A204.1 (cell line): ENCODE data around the gene PRDM8.
A peak's percentile ranks its signal among the peaks of the same experiment; 100 is the strongest.

Source experiments
- FAIRE-seq: peaks from 2 replicates; lab custom pipeline; 2012; peaks lifted over from hg19 to GRCh38; lab: Jason Lieb, UNC

Gene PRDM8

DNA sequence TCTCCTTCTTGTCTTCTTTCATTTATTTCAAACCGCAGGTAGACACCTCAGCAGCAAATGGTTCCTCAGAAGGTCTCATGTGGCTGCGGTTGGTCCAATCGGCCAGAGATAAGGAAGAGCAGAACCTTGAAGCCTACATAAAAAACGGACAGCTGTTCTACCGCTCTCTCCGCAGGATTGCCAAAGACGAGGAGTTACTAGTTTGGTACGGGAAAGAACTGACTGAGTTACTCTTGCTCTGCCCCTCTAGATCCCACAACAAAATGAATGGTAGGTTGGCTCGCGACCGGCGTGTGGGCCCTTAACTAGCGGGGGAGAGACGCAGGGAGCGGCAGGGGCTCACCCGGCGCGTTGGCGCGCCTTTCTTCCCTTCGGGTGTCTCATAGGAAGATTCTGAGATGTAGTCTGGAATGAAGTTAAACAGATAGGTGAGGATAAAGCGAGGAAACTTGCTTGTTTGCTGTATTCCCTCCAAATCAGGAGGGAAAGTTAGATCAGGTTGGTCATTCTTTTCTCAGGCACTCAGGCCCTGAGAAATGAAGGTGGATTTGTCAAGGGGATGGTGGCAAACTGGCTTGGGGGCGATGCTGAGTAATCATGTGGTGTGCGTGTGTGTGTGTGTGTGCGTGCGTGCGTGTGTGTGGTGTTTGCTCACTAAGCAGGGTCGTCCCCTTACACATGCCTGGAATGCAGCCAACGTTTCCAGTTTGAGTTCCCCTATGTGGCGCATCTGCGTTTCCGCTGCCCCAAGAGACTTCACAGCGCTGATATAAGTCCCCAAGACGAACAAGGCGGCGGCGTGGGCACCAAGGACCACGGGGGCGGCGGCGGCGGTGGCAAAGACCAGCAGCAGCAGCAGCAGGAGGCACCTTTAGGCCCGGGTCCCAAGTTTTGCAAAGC, 4.2 kb downstream of the PRDM8 start:
- no peak for FAIRE-seq

DNA sequence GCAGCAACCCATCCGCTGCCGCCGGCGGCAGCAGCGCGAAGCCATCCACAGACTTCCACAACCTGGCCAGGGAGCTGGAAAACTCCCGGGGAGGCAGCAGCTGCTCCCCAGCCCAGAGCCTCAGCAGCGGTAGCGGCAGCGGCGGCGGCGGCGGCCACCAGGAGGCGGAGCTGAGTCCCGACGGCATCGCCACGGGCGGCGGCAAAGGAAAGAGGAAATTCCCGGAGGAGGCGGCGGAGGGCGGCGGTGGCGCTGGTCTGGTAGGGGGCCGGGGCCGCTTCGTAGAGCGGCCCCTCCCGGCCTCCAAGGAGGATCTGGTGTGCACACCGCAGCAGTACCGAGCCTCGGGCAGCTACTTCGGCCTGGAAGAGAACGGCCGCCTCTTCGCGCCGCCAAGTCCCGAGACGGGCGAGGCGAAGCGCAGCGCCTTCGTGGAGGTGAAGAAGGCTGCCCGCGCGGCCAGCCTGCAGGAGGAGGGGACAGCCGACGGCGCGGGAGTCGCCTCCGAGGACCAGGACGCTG, 4.9 kb downstream of the PRDM8 start:
- no peak for FAIRE-seq

DNA sequence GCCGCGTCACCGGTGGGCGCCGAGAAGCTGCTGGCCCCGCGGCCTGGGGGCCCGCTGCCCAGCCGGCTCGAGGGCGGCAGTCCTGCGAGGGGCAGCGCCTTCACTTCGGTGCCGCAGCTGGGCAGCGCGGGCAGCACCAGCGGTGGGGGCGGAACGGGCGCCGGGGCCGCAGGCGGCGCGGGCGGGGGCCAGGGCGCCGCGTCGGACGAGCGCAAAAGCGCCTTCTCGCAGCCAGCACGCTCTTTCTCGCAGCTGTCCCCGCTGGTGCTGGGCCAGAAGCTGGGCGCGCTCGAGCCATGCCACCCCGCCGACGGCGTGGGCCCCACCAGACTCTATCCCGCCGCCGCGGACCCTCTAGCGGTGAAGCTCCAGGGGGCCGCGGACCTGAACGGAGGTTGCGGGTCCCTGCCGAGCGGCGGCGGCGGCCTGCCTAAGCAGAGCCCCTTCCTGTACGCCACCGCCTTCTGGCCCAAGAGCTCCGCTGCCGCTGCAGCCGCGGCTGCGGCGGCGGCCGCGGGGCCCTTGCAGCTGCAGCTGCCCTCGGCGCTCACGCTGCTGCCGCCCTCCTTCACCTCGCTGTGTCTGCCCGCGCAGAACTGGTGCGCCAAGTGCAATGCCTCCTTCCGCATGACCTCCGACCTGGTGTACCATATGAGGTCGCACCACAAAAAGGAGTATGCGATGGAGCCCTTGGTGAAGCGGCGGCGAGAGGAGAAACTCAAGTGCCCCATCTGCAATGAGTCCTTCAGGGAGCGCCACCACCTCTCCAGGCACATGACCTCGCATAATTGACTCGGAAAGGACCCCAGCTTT, 5.6 kb downstream of the PRDM8 start:
- no peak for FAIRE-seq

DNA sequence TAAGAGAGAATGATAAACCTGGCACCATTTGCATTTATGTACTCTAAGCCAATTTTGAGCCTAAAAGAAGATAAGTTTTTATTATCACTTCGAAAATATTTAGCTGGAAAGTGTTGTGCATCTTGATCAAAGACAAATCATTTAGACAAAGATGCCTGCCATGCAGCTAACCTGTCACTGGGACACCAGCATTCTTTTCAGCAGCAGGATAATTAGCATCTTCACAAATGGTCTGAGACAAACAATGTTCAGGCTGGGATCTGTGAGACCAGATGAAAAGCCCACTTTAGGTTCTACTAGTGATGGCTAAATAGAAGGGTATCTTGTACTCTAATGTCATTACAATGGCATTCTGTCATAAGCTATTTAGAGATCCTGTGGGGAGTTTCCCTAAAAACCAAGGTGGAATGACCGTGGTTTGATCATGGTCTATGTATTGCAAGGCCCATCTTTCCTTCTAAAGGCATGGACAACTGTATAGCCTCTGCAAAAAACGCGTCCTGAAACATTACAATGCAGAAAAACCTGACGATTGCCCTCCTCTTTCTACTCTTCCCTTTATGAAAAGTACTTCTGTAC, 7.2 kb downstream of the PRDM8 start:
- no peak for FAIRE-seq

DNA sequence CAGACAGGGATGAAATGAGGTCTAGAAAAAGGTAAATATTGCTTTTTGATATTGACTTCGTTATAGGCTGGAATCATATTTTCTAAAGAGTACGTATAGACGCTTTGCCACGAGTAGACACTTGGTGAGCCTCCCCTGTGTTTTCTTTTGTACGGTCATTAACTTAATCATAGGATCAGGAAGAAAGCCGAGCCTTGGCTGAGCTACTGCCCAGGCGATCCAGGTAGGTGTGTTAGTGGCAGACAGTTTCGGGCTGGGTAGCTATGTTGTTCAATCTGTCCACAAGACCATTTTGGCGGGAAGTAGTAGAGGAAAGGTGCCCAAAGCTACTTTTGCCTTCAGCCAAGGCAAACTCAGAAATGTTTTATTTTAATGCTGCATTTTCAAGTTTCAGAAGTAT, 8.8 kb downstream of the PRDM8 start:
- FAIRE-seq: no peak

DNA sequence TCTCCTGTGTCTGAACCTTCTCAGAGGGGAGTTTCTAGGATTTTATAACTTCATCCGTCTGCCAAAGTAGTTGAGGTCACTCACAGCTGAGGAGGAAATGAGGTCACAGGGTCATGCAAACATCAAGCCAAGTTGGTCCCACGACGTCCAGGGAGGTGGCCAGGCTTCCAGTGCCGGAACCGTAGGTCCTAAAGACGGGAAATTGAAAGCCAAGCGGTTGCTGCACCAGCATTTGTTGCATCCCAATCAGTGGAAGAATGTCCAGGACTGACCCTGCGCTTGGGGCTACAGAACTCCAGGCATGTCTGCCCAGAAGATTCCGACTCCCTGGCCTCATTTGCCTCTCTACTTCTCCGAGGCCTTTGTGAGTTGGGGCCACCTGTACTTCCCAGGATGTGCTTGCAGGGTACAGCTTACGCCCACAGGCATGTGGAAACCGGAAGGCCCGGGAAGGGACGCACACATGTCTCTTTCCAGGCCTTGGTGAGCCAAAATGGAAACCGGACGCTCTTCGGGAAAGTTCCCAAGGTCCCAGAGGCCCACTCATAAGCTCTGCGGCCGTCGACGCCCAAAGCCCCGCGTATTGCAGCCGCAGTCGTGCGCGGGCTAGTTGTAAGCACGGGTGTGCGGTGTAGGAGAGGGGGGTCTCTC, 9.3 kb downstream of the PRDM8 start:
- FAIRE-seq: no peak

DNA sequence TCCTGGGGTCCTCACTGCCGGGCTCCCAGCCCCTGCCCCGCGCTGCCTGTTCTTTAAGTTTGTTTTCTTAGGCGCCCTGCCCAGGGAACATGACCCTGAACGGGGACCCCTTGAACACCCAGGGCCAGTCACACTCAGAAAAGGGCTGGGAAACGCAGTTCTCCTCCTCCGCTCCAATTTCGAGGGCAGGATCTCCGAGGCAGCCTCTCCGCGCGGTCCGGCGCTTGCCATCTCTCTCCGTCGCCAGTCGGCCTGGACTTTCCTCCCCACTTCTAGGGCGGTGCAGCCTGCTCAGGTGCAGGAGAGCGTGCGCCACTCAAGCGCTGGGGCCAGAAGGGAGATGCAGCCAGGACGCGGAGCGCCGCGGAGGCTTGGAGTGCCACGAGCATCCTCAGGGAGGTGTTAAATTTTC, 9.9 kb downstream of the PRDM8 start:
- FAIRE-seq: no peak

DNA sequence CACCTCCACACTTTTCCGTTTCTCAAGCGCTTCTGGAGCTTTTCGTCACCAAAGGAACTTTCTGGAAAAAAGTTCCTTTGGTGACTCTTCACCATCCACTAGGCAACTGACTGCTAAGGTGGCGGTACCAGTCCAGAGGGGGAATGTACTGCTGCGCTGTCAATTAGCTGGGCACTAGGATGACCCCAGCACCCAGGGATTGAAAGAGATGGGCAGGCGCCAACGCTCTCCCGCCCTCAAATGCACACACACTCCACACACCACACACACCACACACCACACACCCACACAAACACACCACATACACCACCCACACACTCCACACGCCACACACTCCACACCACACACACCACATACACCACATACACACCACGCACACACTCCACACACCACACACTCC, 10.4 kb downstream of the PRDM8 start:
- no peak for FAIRE-seq

DNA sequence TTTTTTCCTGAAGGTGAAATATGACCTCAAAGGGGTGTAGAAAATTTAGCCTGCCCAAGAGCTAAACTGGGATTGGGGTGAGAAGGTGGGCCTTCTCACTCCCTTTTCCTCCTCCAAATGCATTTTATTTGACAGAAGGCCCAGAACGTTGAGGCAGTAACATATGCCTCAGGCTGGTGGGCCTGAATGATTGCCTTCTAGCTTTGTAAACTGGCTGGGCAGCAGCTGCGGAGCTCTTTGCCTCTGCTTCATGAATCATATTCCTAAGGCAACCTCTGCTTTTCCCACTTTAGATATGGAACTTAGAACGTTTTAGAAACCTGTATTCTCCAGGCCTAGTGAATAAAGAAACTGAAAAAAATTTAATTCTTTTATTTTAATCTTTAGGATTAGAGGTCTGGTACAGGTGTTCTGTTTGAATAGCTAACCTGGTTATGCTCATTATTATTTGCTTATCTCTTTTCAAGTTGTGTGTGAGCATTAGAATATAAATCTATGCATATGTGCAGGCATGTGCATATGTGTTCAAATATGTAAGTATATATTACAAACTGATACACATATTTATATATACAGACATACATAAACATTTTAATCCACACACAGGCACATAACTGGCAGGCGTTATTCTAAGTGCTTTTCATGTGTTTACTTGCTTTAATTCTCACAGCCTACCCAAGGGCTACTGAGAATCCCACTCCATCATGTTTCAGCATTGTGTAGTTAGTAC, 11.5 kb downstream of the PRDM8 start:
- no peak for FAIRE-seq

DNA sequence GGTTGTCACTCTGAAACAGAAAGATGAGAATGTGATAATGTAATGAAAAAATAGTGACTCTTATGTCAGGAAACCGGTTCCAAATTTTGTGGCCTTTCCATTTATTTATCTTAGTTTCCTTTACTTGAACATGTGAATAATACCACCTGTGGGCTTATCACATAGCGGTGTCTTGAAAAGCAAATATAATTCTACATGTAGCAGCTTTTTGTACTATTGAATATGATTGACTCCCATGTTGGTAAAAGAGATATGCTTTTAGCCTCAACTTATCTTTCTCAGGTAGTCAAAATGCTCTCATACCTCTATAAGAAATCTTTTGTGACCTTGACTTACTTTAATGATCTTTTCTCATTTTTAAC, 12.0 kb downstream of the PRDM8 start:
- no peak for FAIRE-seq

DNA sequence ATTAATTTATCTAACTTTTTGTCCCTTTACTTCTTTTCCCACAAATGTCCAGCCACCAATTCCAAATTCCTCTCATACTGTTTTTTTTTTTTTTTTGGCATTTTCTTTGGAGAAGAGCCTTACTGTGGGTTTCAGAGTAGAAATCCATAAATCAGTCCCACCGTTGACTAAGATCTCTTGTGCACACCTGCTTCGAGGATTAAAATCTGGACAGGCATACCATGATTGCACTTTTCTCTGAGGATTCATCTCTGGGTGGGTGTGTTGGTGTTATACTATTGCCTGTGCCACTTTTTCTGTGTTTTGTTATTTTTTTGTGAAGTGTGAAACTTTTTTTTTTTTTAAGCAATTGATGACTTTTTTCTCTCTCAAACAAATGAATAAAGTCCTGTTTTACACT, 13.2 kb downstream of the PRDM8 start:
- FAIRE-seq: no peak

DNA sequence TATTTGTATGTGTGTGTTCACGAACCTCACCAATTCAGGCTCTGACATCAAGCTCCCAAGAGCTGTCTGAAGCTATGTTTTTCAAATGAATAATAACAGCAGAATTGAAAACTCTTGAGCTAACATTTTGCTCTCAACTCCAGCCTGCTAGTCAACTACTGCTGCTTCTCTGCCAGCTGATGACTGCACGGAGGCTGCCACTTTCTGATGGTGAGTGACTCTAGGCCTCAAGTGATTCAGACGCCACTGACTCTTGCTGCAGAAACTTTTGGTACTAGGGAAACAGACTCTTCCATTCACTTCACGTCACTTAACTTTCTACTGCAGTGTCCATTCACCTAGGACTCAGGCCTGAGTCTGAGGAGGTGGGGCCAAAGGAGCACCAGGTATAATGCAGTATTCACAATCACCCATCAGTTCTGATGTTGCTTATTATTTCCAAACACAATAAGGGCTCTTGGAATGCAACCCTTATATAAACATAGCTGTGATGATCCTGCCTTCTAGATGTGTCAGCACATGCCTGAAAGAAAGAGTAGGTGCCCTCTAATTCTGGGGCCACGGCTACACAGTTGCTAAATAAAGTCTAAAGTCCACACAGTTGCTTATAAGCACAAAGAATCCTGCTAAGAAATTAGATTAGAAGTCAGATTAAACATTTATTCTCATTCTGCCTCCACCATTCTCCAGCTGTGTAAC, 16.0 kb downstream of the PRDM8 start:
- FAIRE-seq: no peak

DNA sequence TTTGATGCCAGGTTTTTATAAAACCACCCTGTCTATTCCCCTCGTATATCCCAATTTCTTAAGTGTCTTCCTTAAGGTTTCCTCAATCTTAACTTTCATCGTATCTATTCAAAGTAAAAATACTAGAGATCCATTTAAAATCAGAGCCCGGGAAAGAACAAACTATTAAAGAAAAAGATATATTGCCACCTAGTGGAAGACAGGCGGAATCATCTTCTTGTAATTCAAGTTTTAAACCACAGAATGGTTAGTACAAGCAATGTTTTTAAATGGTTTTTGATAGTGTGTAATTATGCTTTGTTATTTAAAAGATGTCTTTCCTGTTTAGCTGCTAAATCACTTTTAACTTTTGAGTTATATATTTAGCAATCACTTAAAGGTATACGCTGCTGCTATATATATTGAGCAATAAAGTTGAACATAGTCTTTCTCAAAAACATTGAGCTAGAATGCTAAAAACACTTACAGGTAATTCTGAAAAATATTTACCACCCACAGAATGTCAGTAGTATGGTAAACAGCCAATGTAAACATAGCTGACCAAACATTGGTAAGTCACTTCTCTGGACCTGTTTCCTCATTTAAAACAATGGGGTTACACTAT, 18.2 kb downstream of the PRDM8 start:
- FAIRE-seq: peak; percentile 98

DNA sequence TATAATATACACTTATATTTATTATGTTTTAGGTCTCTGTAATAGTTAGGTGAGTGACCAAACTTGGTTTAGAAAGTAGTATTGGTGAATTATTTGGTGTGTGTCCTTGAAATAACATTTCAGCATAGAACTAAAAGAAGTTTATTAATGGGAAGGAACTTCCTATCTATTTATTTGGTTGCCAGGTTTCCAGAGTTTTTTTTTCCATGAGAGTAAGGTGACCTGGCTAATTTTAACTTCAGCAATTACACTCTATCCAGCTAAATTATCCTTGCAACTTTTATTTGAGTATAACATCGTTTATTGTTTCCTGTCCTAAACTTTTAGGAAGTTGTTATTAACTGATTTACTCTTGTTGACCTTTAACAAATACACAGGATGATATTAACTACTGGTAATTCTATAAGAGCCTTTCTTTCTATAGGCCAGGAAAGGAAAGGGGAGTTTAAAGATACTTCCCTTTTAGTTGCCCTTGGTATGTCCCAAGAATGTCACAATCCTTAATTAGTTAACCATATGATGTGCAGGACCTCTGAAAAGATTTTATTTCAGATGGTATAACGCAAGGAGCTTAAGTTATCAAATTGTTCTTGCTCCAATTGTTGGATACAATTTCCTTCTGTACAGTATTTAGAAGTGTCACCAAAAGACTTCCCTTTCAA, 18.9 kb downstream of the PRDM8 start:
- FAIRE-seq: no peak

DNA sequence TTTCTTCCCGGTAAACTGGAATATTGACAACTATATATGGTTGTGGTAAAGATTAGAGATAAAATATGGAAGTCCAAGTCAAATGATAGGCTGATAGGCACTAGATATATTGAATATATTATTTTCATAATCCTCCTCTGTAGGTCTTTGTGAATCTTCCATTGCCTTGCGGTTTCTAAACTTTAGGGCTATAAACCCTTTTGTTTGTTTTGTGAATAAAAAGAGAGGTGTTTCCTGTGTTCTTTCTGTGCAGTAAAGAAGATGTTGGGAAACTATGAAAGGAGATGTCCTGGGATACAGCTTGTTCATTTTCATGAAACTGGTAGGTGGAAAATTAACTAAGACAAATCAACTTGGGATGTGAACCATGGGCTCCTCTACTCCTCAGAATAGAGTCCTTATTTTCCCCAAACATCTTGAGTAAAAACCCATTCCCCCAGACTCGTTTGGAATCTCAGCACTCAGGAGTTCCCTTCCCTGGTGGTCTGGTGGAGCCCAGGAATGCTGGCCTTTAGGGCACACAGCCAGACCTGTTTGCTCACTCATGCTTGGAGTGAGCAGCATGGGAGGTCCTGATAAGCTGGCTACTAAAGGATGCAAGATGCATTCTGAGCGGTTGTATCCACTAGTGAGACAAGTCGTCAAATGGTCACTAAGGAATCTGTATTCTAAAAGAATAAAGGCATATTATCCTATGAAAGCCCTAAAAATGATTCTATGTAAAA, 22.2 kb downstream of the PRDM8 start:
- FAIRE-seq: no peak

DNA sequence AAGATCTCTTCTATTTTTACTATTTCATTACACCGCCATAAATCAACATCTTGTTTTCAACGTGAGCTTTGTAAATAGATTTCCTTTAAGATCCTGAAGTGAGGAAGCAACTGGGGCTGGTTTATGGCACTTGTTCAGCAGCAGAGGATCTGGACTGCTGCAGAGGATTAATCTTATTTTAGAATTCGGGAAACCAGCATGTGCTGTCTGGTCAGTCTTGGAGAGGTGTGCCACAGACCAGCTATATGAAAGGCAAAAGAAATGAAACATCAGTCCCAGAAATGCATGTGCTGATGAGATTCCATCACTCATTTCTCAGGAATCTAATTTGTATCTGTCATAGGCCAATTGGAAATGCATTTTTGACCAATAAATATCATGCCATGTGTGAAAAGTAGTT, 23.4 kb downstream of the PRDM8 start:
- FAIRE-seq: no peak

DNA sequence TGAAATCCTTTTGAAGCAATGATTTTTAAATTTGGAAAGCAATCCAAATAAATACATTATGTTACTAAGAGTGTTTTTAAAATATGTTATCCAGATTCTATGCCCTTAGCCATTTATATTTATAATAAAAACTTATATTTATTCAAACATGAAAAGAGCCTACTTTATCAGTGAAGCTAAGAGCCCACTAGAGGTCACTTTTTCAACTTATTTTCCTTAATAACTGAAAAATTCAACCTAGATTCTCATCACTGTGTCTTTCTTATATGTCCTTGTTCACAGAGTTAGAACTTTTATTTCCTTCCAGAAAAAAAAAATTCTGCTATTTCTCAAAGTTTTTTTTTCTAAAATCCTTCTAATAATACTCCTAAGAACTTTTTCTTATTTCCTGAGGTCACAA, 23.9 kb downstream of the PRDM8 start:
- peak; percentile 86 for FAIRE-seq

DNA sequence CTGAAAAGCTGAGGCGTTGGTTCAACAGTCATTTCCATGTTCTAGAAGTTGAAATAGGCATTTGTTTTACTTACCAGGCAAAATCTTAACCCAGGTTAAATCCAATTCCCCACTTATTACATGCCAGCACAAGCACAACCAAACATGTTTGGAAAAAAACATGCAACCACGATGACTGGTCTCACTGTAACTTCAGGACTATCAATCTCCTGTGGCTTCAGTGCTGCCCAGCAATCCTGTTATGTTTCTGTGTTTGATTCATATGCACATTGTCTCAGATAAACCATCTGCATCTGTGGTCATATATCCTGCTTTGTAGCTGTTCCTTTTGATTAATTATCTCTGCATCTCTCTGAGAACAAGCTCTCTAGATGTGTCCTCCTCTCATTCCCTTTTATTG, 28.3 kb downstream of the PRDM8 start:
- no peak for FAIRE-seq

DNA sequence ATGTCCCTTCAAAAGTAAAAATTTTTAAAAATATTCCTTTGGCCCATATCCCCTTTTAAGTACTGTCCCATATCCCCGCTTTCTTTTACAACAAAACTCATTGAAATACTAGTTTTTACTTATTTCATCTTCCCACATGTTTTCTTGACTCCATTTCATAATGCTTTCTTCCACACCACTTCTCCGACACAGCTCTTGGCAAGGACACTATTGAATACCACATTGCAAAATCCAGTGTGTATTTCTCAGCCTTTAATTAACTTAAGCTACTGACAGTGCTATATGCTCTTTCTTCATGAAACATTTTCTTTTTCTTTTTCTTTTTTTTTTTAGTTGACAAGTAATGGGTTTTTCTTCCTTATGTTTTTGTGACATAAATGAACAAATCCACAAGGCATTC, 28.8 kb downstream of the PRDM8 start:
- no peak for FAIRE-seq

DNA sequence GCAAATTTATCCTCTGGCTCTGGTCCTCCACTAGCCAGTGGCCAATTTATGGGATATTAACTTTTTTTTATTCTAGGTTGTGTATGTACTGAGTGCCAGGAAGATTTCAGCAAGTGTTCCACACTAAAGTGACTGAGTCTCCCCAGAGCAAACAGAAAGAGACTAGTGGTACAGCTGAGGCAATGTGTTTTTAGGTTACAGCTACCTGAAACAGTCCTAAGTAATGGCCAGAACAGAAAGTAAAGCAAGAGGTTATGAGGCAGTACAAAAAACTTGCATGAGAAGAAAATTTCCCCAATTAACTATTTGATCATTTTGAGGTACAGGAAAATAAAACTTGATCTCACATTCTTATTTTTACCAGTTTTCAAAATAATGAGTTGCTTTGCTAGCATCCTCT, 31.2 kb downstream of the PRDM8 start:
- FAIRE-seq: no peak
